Measurements from ENCODE around the gene TBC1D22A.

GRCh38 chr22:46909237-46910030 is 147.0 kb downstream of the TBC1D22A start:
- no peak for TF ChIP-seq CTCF (IDR thresholded peaks at IDR 0.05)
- TF ChIP-seq POLR2A (IDR thresholded peaks at IDR 0.05), result no peak
- no peak for TF ChIP-seq POLR2AphosphoS5 (IDR thresholded peaks at IDR 0.05)
